ENCODE data around the gene CCL26. TPM values are rescaled to one million over a fixed set of nuclear protein-coding genes. Genes with fewer than 3 reads are reported as not detected.

The CCL26 gene
- total RNA-seq, 1 donor from 2014 or later: not detected

- H3K4me3 ChIP-seq: no peak overlapping the region
- H3K9me3 ChIP-seq: peaks cover 17% of the 10 kb centered on the region
- ATAC-seq (no peak), DNase-seq (no peak)
- TF ChIP-seq, protein P1, sequence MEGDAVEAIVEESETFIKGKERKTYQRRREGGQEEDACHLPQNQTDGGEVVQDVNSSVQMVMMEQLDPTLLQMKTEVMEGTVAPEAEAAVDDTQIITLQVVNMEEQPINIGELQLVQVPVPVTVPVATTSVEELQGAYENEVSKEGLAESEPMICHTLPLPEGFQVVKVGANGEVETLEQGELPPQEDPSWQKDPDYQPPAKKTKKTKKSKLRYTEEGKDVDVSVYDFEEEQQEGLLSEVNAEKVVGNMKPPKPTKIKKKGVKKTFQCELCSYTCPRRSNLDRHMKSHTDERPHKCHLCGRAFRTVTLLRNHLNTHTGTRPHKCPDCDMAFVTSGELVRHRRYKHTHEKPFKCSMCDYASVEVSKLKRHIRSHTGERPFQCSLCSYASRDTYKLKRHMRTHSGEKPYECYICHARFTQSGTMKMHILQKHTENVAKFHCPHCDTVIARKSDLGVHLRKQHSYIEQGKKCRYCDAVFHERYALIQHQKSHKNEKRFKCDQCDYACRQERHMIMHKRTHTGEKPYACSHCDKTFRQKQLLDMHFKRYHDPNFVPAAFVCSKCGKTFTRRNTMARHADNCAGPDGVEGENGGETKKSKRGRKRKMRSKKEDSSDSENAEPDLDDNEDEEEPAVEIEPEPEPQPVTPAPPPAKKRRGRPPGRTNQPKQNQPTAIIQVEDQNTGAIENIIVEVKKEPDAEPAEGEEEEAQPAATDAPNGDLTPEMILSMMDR (IDR thresholded peaks at IDR 0.05): no peak
- no peak overlapping the region for H3K27ac ChIP-seq
- intact Hi-C loops (cut with DNase I): no loop called here
- no peaks in the 10 kb centered on the region for H3K4me1 ChIP-seq
- H3K36me3 ChIP-seq: no peaks in the 10 kb centered on the region
- no peaks in the 10 kb centered on the region for H3K27me3 ChIP-seq (ENCODE audit: low read depth)
These were observed 37.4 kb upstream of the CCL26 start for GRCh38 chr7:75809396-75809795.

GRCh38 chr7:75808106-75808505 lies 36.1 kb upstream of the CCL26 start:
- ATAC-seq: no peak
- DNase-seq: no peak
- Histone ChIP-seq H3K4me1 (no peaks in the 10 kb centered on the region), H3K27me3 (ENCODE audit: low read depth) (no peaks in the 10 kb centered on the region), H3K36me3 (no peaks in the 10 kb centered on the region), H3K4me3 (no peak overlapping the region), H3K27ac (no peak overlapping the region), H3K9me3 (peaks cover 17% of the 10 kb centered on the region)
- TF ChIP-seq, protein P1 (IDR thresholded peaks at IDR 0.05): no peak
- intact Hi-C loops (cut with DNase I): no loop called here

DNA sequence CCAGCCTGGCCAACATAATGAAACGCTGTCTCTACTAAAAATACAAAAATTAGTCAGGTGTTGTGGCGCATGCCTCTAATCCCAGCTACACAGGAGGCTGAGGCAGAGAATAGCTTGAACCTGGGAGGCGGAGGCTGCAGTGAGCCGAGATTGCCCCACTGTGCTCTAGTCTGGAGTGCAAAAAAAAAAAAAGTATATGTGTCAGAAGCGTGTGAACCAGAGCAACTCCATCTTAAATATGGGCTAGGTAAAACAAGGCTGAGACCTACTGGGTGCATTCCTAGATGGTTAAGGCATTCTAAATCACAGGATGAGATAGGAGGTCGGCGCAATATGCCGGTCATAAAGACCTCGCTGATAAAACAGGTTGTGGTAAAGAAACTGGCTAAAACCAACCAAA lies 35.4 kb upstream of the CCL26 start:
- H3K27me3 ChIP-seq (ENCODE audit: low read depth): no peaks in the 10 kb centered on the region
- H3K9me3 ChIP-seq: peaks cover 17% of the 10 kb centered on the region
- intact Hi-C loops (cut with DNase I): no loop called here
- no peak overlapping the region for H3K4me3 ChIP-seq
- DNase-seq: no peak
- no peaks in the 10 kb centered on the region for H3K4me1 ChIP-seq
- TF ChIP-seq, protein P1 (IDR thresholded peaks at IDR 0.05): no peak
- H3K36me3 ChIP-seq: no peaks in the 10 kb centered on the region
- H3K27ac ChIP-seq: no peak overlapping the region
- ATAC-seq: no peak

GRCh38 chr7:75806560-75807307 lies 34.7 kb upstream of the CCL26 start:
- H3K9me3 ChIP-seq: peaks cover 17% of the 10 kb centered on the region
- no peaks in the 10 kb centered on the region for H3K36me3 ChIP-seq
- TF ChIP-seq, protein P1 (IDR thresholded peaks at IDR 0.05): no peak
- intact Hi-C loops (cut with DNase I): no loop called here
- no peaks in the 10 kb centered on the region for H3K4me1 ChIP-seq
- DNase-seq (no peak), ATAC-seq (no peak)
- H3K27me3 ChIP-seq (ENCODE audit: low read depth): no peaks in the 10 kb centered on the region
- H3K27ac ChIP-seq: no peak overlapping the region
- H3K4me3 ChIP-seq: no peak overlapping the region

GRCh38 chr7:75804705-75805104 lies 32.7 kb upstream of the CCL26 start:
- intact Hi-C loops (cut with DNase I): no loop called here
- H3K27me3 ChIP-seq (ENCODE audit: low read depth): no peaks in the 10 kb centered on the region
- H3K27ac ChIP-seq: no peak overlapping the region
- H3K4me3 ChIP-seq: no peak overlapping the region
- DNase-seq: no peak
- TF ChIP-seq, protein P1 (IDR thresholded peaks at IDR 0.05): no peak
- ATAC-seq: no peak
- H3K36me3 ChIP-seq: no peaks in the 10 kb centered on the region
- H3K9me3 ChIP-seq: peaks cover 17% of the 10 kb centered on the region
- no peaks in the 10 kb centered on the region for H3K4me1 ChIP-seq

All from lower lobe of right lung (tissue), 2 donors.